Sigmoid colon (tissue), 7 donors: Measurements from ENCODE around the gene CENPP. TPM values are rescaled to one million over a fixed set of nuclear protein-coding genes. Genes with fewer than 3 reads are reported as not detected.
A peak's percentile ranks its signal among the peaks of the same experiment; 100 is the strongest.

Experiments used
- DNase-seq: peaks from one replicate; pipeline ENCODE4 v3.0.0-alpha.2; 2019
- H3K27ac ChIP-seq, 4 donors: fragments of 200-600 bp; sonication (generic); one replicate each; pipeline ENCODE4 v1.5.1; 2016 to 2019; ENCODE audit warnings: mild to moderate bottlenecking in 1 of 4
- H3K27me3 ChIP-seq, 3 donors: fragments of 200-600 bp; sonication (generic); one replicate each; pipeline ENCODE4 v1.5.1; 2019; ENCODE audit warnings: mild to moderate bottlenecking in 1 of 3
- H3K36me3 ChIP-seq, 4 donors: fragments of 200-600 bp; sonication (generic); one replicate each; pipeline ENCODE4 v1.5.1; 2016 to 2019
- H3K4me1 ChIP-seq, 4 donors: fragments of 200-600 bp; sonication (generic); one replicate each; pipeline ENCODE4 v1.5.1; 2017 to 2019
- H3K4me3 ChIP-seq, 4 donors: fragments of 200-600 bp; sonication (generic); one replicate each; pipeline ENCODE4 v1.5.1; 2017 to 2019; ENCODE audit warnings: mild to moderate bottlenecking in 2 of 4, moderate library complexity in 1 of 4
- H3K9me3 ChIP-seq, 4 donors: fragments of 200-600 bp in 3 of 4; sonication (generic) in 3 of 4; one replicate each; pipeline versions ENCODE4 v1.5.1 to v1.6.1; 2013 to 2019
- EP300 ChIP-seq, 4 donors: sonication (generic); formaldehyde crosslinking; IDR thresholded peaks; one replicate each; pipeline ENCODE4 v1.6.1; 2017; ENCODE audit warnings: antibody characterized with exemption in 4 of 4
- POLR2A ChIP-seq, 2 donors: fragments of 450-650 bp; IDR thresholded peaks; one replicate each; pipeline ENCODE4 v1.6.1; 2016; ENCODE audit warnings: antibody characterized with exemption in 2 of 2, mild to moderate bottlenecking in 2 of 2, moderate library complexity in 2 of 2
- POLR2AphosphoS5 ChIP-seq, 4 donors: sonication (generic); formaldehyde crosslinking; IDR thresholded peaks; one replicate each; pipeline ENCODE4 v1.6.1; 2017; ENCODE audit warnings: antibody characterized with exemption in 4 of 4
- WGBS, 2 donors: extraction: QIAGEN DNeasy Blood & Tissue Kit; methylation state at CpG; one replicate each; pipeline ENCODE4 v1.1.7; 2013; 5-methylcytosine and 5-hydroxymethylcytosine counted together
- intact Hi-C: fragments of 100-400 bp; cut with DNase I; formaldehyde crosslinking; loops from one replicate; pipeline ENCODE4 v1.15.1; 2023
- polyA plus RNA-seq, 3 donors: library from polyadenylated mRNA; stranded (reverse); fragments of 200-250 nt; gene quantifications; one replicate each; pipeline ENCODE4 v1.2.3, GENCODE V29; 2013
- total RNA-seq, 4 donors: library from RNA; depleted of rRNA; stranded (reverse); fragments of >200 nt; gene quantifications; one replicate each; pipeline ENCODE4 v1.1.0, GENCODE V29; 2016
- TF ChIP-seq, protein P1 (sequence below), 4 experiments: fragments of 450-650 bp in 3 of 4; fragments of 200-600 bp in 1 of 4; IDR thresholded peaks; one replicate each; pipeline ENCODE4 v1.5.1; 2016 to 2019; ENCODE audit warnings: antibody characterized with exemption in 4 of 4, mild to moderate bottlenecking in 3 of 4, moderate library complexity in 2 of 4
- donor health status: healthy with polysubstance abuse.
- donor health status: Bipolar disorder and iron deficiency.
- donor health status: healthy.

CENPP gene
- total and polyA plus RNA-seq, 7 donors: 0.60 to 11.9 (median 2.4) TPM

GRCh38 chr9:92402360-92402759, 76.6 kb downstream of the CENPP start:
- Histone ChIP-seq H3K4me3 (peak overlapping the region in 2 of 4 donors; percentile 29 to 35), H3K9me3 (no peaks in the 10 kb centered on the region), H3K4me1 (peaks cover 0 to 61% (median 39%) of the 10 kb centered on the region in 4 donors), H3K36me3 (no peaks in the 10 kb centered on the region), H3K27me3 (no peaks in the 10 kb centered on the region), H3K27ac (peak overlapping the region; percentile 26 to 69 (median 56))
- DNase-seq: no peak
- WGBS, 2 donors: 59 to 66% methylated on average over 1 of the region's 1 CpG
- intact Hi-C loops: no loop called here
- no peak for TF ChIP-seq POLR2AphosphoS5 (IDR thresholded peaks at IDR 0.05)

GRCh38 chr9:92402826-92403745, 77.3 kb downstream of the CENPP start:
- no peak for DNase-seq
- peak overlapping the region; percentile 19 to 69 (median 56) for H3K27ac ChIP-seq
- WGBS, 2 donors: 80 to 88% methylated on average over 5 of the region's 5 CpGs
- no peaks in the 10 kb centered on the region for H3K9me3 ChIP-seq
- no peak for TF ChIP-seq EP300 (IDR thresholded peaks at IDR 0.05)
- H3K4me1 ChIP-seq: peaks cover 0 to 55% (median 38%) of the 10 kb centered on the region in 4 donors
- no peaks in the 10 kb centered on the region for H3K36me3 ChIP-seq
- H3K27me3 ChIP-seq: no peaks in the 10 kb centered on the region
- intact Hi-C loops: no loop called here
- peak overlapping the region; percentile 9 to 35 (median 20) for H3K4me3 ChIP-seq

- H3K27me3 ChIP-seq: no peaks in the 10 kb centered on the region
- H3K4me3 ChIP-seq: peak within 1 kb of the TSS; percentile 9 to 35 (median 20)
- intact Hi-C loops: no loop called here
- peaks cover 0 to 50% (median 37%) of the 10 kb centered on the region in 4 donors for H3K4me1 ChIP-seq
- no peak for DNase-seq
- no peaks in the 10 kb centered on the region for H3K36me3 ChIP-seq
- H3K9me3 ChIP-seq: no peaks in the 10 kb centered on the region
- WGBS, 2 donors: 69 to 89% methylated on average over 5 of the region's 5 CpGs
- TF ChIP-seq, protein P1, sequence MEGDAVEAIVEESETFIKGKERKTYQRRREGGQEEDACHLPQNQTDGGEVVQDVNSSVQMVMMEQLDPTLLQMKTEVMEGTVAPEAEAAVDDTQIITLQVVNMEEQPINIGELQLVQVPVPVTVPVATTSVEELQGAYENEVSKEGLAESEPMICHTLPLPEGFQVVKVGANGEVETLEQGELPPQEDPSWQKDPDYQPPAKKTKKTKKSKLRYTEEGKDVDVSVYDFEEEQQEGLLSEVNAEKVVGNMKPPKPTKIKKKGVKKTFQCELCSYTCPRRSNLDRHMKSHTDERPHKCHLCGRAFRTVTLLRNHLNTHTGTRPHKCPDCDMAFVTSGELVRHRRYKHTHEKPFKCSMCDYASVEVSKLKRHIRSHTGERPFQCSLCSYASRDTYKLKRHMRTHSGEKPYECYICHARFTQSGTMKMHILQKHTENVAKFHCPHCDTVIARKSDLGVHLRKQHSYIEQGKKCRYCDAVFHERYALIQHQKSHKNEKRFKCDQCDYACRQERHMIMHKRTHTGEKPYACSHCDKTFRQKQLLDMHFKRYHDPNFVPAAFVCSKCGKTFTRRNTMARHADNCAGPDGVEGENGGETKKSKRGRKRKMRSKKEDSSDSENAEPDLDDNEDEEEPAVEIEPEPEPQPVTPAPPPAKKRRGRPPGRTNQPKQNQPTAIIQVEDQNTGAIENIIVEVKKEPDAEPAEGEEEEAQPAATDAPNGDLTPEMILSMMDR (IDR thresholded peaks at IDR 0.05): no peak
- TF ChIP-seq POLR2AphosphoS5 (IDR thresholded peaks at IDR 0.05) (no peak), EP300 (IDR thresholded peaks at IDR 0.05) (no peak), POLR2A (IDR thresholded peaks at IDR 0.05) (no peak)
- H3K27ac ChIP-seq: peak within 1 kb of the TSS; percentile 45 to 69 (median 60)
Measured at GRCh38 chr9:92404042-92404836, 78.5 kb downstream of the CENPP start, which contains the start of gene OGN. Gene OGN (minus strand): TSS chr9:92404578. CDS start chr9:92403407, 1,171 bp downstream.

DNA sequence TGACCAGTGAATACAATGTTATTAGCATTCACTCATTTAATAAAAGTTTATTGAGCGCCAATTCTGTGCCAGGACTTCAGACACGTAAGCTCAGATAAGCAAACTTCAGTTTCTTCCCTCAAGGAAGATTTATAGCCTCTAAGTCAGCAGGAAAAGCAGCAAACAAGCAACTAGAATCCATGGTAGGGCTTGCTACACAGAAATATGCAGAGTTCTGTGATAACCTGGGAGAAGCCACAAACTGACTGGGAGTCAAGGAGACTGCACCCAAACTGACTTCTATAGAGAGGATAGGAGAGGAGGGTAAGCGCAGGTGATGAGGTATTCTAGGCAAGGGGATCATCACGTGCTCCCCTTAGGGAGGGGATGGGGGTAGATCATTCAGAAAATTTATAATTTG, 80.1 kb downstream of the CENPP start:
- Histone ChIP-seq H3K36me3 (no peaks in the 10 kb centered on the region), H3K9me3 (no peaks in the 10 kb centered on the region), H3K4me3 (peak overlapping the region in 1 of 4 donors; percentile 2), H3K27ac (peak overlapping the region; percentile 2 to 69 (median 59)), H3K4me1 (peaks cover 0 to 61% (median 46%) of the 10 kb centered on the region in 4 donors), H3K27me3 (no peaks in the 10 kb centered on the region)
- WGBS, 2 donors: 27 to 63% methylated on average over 4 of the region's 4 CpGs
- no peak for DNase-seq
- intact Hi-C loops: no loop called here
- TF ChIP-seq, protein P1 (IDR thresholded peaks at IDR 0.05): no peak
- TF ChIP-seq EP300 (IDR thresholded peaks at IDR 0.05) (no peak), POLR2AphosphoS5 (IDR thresholded peaks at IDR 0.05) (no peak), POLR2A (IDR thresholded peaks at IDR 0.05) (no peak)

DNA sequence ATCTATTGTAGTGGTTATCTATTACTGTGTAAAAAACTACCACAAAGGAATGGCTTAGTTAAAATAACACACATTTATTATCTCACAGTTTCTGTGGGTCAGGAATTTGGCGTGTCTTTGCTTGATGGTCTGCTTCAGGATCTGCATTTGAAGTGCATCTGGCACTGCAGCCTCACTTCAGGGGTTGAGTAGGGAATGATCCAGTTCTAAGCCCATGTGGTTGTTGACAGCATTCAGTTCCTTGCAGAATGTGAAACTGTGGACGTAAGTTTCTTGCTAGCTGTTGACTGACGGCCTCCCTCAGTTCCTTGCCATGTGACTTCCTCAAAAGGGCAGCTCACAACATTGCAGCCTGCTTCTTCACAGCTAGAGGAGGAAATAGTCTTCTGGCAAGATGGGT, 80.7 kb downstream of the CENPP start:
- DNase-seq: peak; percentile 69
- no peaks in the 10 kb centered on the region for H3K27me3 ChIP-seq
- H3K4me3 ChIP-seq: no peak overlapping the region
- H3K4me1 ChIP-seq: peaks cover 0 to 62% (median 48%) of the 10 kb centered on the region in 4 donors
- WGBS, 2 donors: 16 to 30% methylated on average over 3 of the region's 3 CpGs
- peak overlapping the region; percentile 2 to 69 (median 59) for H3K27ac ChIP-seq
- no peaks in the 10 kb centered on the region for H3K36me3 ChIP-seq
- no peaks in the 10 kb centered on the region for H3K9me3 ChIP-seq
- peak in 2 of 4 donors; percentile 11 to 14 for TF ChIP-seq POLR2AphosphoS5 (IDR thresholded peaks at IDR 0.05)
- no peak for TF ChIP-seq EP300 (IDR thresholded peaks at IDR 0.05)
- intact Hi-C loops: no loop called here

DNA sequence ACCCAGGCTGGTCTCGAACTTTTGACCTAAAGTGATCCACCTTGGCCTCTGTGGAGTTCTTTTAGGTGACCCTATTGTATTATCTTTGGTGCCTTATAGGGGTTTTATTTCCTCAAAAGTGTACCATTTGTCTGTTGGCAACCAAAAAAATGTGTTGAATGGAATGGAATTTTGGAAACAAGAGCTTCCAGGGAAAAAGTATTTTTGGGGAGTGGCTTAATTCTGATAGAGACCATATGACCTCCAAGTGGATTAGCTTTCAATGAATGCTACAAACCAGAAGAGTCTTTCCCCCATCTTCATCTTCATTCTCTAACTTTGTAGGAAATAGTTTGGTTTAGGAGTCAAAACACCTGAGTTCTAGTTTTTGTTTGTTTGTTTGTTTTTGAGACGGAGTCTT, 82.1 kb downstream of the CENPP start:
- TF ChIP-seq POLR2AphosphoS5 (IDR thresholded peaks at IDR 0.05) (no peak), POLR2A (IDR thresholded peaks at IDR 0.05) (no peak), EP300 (IDR thresholded peaks at IDR 0.05) (no peak)
- TF ChIP-seq, protein P1 (IDR thresholded peaks at IDR 0.05): no peak
- H3K27me3 ChIP-seq: no peaks in the 10 kb centered on the region
- DNase-seq: no peak
- WGBS, 2 donors: 97% methylated on average over 2 of the region's 2 CpGs
- intact Hi-C loops: no loop called here
- peaks cover 0 to 54% (median 46%) of the 10 kb centered on the region in 4 donors for H3K4me1 ChIP-seq
- H3K4me3 ChIP-seq: no peak overlapping the region
- no peak overlapping the region for H3K27ac ChIP-seq
- no peaks in the 10 kb centered on the region for H3K9me3 ChIP-seq
- H3K36me3 ChIP-seq: no peaks in the 10 kb centered on the region
